Measurements from ENCODE around the gene ERC2. TPM values are rescaled to one million over a fixed set of nuclear protein-coding genes. Genes with fewer than 3 reads are reported as not detected.

The ERC2 gene
- total RNA-seq, 4 donors from 2014 or later = 0.81 to 2.9 (median 1.6) TPM

DNA sequence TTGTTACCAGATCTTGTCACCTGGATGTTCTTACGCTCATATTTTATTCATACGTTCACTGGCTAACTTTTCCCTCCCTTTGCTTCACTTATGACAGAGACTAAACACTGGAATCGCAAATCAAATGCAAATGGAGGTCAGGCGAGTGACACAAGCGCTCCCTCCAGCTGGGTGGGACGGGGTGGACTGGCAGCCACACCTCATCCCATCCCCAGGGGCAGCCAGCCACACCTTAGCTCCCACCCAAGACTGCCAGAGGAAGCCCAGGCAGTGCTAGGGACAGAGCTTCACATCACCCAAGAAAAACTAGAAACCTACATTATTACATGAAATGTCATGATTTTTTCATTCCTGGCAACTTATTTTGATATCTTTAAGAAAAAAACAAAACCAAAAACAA is 366.2 kb downstream of the ERC2 start:
- Histone ChIP-seq H3K27ac (no peak overlapping the region), H3K4me1 (no peaks in the 10 kb centered on the region), H3K27me3 (no peaks in the 10 kb centered on the region), H3K4me3 (no peak overlapping the region), H3K36me3 (no peaks in the 10 kb centered on the region), H3K9me3 (no peaks in the 10 kb centered on the region)
- ATAC-seq = no peak
- TF ChIP-seq POLR2AphosphoS5 (IDR thresholded peaks at IDR 0.05) = no peak
- TF ChIP-seq, protein P1, sequence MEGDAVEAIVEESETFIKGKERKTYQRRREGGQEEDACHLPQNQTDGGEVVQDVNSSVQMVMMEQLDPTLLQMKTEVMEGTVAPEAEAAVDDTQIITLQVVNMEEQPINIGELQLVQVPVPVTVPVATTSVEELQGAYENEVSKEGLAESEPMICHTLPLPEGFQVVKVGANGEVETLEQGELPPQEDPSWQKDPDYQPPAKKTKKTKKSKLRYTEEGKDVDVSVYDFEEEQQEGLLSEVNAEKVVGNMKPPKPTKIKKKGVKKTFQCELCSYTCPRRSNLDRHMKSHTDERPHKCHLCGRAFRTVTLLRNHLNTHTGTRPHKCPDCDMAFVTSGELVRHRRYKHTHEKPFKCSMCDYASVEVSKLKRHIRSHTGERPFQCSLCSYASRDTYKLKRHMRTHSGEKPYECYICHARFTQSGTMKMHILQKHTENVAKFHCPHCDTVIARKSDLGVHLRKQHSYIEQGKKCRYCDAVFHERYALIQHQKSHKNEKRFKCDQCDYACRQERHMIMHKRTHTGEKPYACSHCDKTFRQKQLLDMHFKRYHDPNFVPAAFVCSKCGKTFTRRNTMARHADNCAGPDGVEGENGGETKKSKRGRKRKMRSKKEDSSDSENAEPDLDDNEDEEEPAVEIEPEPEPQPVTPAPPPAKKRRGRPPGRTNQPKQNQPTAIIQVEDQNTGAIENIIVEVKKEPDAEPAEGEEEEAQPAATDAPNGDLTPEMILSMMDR (IDR thresholded peaks at IDR 0.05) = no peak
- no peak for TF ChIP-seq EP300 (IDR thresholded peaks at IDR 0.05)
- no peak for TF ChIP-seq POLR2A (IDR thresholded peaks at IDR 0.05)
- 83 to 87% methylated on average over 3 of the region's 6 CpGs for WGBS, 2 donors (ENCODE audit: low coverage in 1 of 2)

DNA sequence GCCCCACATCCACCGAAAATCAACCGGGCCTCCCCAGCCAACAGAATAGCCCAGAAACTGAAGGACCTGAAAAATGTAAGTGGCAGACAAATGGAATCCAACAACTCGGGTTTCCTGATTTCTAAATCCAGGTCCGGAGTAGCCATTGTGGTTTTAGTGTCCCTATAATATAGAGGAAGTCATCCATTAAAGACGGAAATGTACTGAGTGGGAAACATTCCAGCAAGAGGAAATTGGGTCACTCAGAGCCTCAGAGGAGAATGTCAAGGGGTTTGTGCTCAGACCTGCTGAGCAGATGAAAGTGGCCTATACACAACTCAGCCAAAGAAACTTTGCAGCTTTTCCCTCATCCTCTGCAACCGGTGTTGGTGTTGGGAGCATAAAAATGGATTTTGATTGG is 366.7 kb downstream of the ERC2 start:
- H3K4me3 ChIP-seq = no peak overlapping the region
- 72 to 86% methylated on average over 5 to 6 of the region's 6 CpGs for WGBS, 2 donors (ENCODE audit: low coverage in 1 of 2)
- TF ChIP-seq, protein P1 (IDR thresholded peaks at IDR 0.05) = no peak
- TF ChIP-seq POLR2AphosphoS5 (IDR thresholded peaks at IDR 0.05) (no peak), POLR2A (IDR thresholded peaks at IDR 0.05) (no peak), EP300 (IDR thresholded peaks at IDR 0.05) (no peak)

DNA sequence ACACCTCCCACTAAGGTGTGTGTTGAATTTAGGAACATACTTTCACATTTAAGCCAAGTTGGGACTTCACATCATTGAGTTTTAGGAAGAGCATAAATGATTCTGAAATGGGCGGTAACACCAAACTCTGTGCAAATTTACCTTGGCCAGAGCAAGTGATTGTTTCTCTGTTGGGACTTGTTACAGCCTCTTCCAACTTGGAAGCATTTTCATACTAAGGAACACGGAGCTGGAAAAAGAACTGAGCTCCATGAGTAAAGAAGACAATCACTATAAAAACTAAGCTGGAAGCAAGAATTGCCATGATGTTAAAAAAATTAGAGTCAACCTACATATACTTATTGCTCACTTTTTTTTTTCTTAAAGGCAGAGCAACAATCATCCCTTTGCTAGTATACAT is 371.3 kb downstream of the ERC2 start:
- H3K36me3 ChIP-seq = no peaks in the 10 kb centered on the region
- H3K4me3 ChIP-seq = no peak overlapping the region
- no peaks in the 10 kb centered on the region for H3K9me3 ChIP-seq
- H3K27ac ChIP-seq = no peak overlapping the region
- no peaks in the 10 kb centered on the region for H3K27me3 ChIP-seq
- H3K4me1 ChIP-seq = no peaks in the 10 kb centered on the region
- ATAC-seq = no peak
- 58 to 84% methylated on average over 2 of the region's 2 CpGs for WGBS, 2 donors (ENCODE audit: low coverage in 1 of 2)
- TF ChIP-seq EP300 (IDR thresholded peaks at IDR 0.05) (no peak), POLR2A (IDR thresholded peaks at IDR 0.05) (no peak), POLR2AphosphoS5 (IDR thresholded peaks at IDR 0.05) (no peak)
- TF ChIP-seq, protein P1 (IDR thresholded peaks at IDR 0.05) = no peak

More for the DNA sequence above, 366.7 kb downstream of the ERC2 start:
- no peaks in the 10 kb centered on the region for H3K4me1 ChIP-seq
- no peak for ATAC-seq
- no peak overlapping the region for H3K27ac ChIP-seq
- no peaks in the 10 kb centered on the region for H3K27me3 ChIP-seq
- no peaks in the 10 kb centered on the region for H3K36me3 ChIP-seq
- H3K9me3 ChIP-seq = no peaks in the 10 kb centered on the region

DNA sequence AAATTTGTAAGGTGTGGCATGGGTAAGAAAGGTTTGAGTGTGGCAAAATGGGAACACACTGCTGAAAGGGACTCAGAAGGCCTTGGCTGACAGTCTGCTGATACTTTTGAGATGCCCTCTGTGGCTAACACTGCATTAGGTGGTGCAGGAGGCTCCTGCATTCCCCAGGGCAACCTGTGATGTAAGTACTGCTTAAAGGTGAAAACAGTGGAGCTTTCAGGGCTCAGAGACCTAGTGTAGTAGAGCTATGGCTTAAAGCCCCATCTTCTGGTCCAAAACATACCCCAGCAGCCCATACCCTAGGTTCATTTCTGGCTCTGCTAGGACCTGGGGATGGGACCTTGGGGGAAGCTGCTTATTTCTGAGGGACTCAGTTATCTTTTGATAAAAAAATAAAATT is 374.1 kb downstream of the ERC2 start:
- Histone ChIP-seq H3K9me3 (no peaks in the 10 kb centered on the region), H3K4me1 (no peaks in the 10 kb centered on the region), H3K4me3 (no peak overlapping the region), H3K27ac (no peak overlapping the region), H3K27me3 (no peaks in the 10 kb centered on the region), H3K36me3 (no peaks in the 10 kb centered on the region)
- TF ChIP-seq POLR2AphosphoS5 (IDR thresholded peaks at IDR 0.05) (no peak), POLR2A (IDR thresholded peaks at IDR 0.05) (no peak), EP300 (IDR thresholded peaks at IDR 0.05) (no peak)
- TF ChIP-seq, protein P1 (IDR thresholded peaks at IDR 0.05) = no peak
- ATAC-seq = no peak

DNA sequence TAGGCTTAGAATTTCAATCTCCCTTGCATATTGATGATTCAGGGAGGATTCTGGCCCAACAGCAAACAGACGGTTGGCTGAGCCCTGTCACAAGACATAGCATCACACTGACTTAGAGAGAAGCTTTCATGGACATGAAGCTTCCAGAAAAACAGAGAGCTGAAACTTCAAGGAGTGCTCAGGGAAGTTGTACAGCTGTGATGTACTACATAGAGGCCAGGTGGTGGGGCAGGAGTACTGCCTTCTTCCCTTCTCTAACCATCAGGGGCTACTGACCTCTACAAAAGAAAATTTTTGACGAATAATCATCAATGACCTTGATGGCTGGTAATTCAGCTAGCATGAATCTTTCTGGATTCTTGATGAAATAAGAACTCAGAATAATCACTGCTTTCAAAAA is 378.5 kb downstream of the ERC2 start:
- WGBS, 2 donors (ENCODE audit: low coverage in 1 of 2) = 92% methylated on average over 1 of the region's 2 CpGs
- Histone ChIP-seq H3K36me3 (no peaks in the 10 kb centered on the region), H3K27ac (no peak overlapping the region), H3K9me3 (no peaks in the 10 kb centered on the region), H3K4me1 (peaks cover 0 to 14% (median 0%) of the 10 kb centered on the region in 3 donors), H3K27me3 (no peaks in the 10 kb centered on the region), H3K4me3 (no peak overlapping the region)
- no peak for ATAC-seq
- TF ChIP-seq, protein P1 (IDR thresholded peaks at IDR 0.05) = no peak
- TF ChIP-seq POLR2AphosphoS5 (IDR thresholded peaks at IDR 0.05) (no peak), EP300 (IDR thresholded peaks at IDR 0.05) (no peak), POLR2A (IDR thresholded peaks at IDR 0.05) (no peak)
